Naive thymus-derived CD4-positive, alpha-beta T cell (primary cell): ENCODE data around the gene TTLL1. TPM values are rescaled to one million over a fixed set of nuclear protein-coding genes. Genes with fewer than 3 reads are reported as not detected.
A peak's percentile ranks its signal among the peaks of the same experiment; 100 is the strongest.

Source experiments
- ATAC-seq: fragments of 150-1000 bp; cut with Tn5 transposase; 2 replicates; pipeline ENCODE4 v1.10.0; 2021; ENCODE audit warnings: mild to moderate bottlenecking, moderate library complexity
- CTCF ChIA-PET: fragments of 350-600 bp; sonication (Branson Sonifier 250); formaldehyde crosslinking; loops from one replicate; lab custom pipeline; 2021; ENCODE audit warnings: antibody characterized with exemption; lab: Charles Lee
- POLR2A ChIA-PET: fragments of 350-600 bp; sonication (Branson Sonifier 250); formaldehyde crosslinking; loops from one replicate; lab custom pipeline; 2021; ENCODE audit warnings: antibody characterized with exemption, inconsistent platforms; lab: Charles Lee
- DNase-seq, 9 donors: peaks; one replicate each; pipeline versions ENCODE4 v3.0.0 to v3.0.0-alpha.2; 2020 to 2022; ENCODE audit warnings: mixed read lengths in 1 of 9
- H3K27ac ChIP-seq: one replicate; pipeline ENCODE4 v1.7.0; 2013; ENCODE audit warnings: mild to moderate bottlenecking, low read depth, low read length, moderate library complexity
- H3K27me3 ChIP-seq, 2 donors: one replicate each; pipeline ENCODE4 v1.7.0; 2013; ENCODE audit warnings: low read length in 2 of 2, mild to moderate bottlenecking in 2 of 2, moderate library complexity in 2 of 2; ENCODE audit not compliant: control insufficient read depth in 2 of 2, insufficient read depth in 2 of 2
- H3K36me3 ChIP-seq, 3 experiments: 1 replicate in 2 of 3; 2 replicates in 1 of 3; pipeline ENCODE4 v1.7.0; 2013; ENCODE audit warnings: low read length in 3 of 3, mild to moderate bottlenecking in 3 of 3, moderate library complexity in 1 of 3; ENCODE audit not compliant: insufficient read depth in 3 of 3, control insufficient read depth in 2 of 3
- H3K4me1 ChIP-seq, 2 donors: one replicate each; pipeline ENCODE4 v1.7.0; 2013; ENCODE audit warnings: low read length in 2 of 2, mild to moderate bottlenecking in 2 of 2, moderate library complexity in 1 of 2; ENCODE audit not compliant: control insufficient read depth in 2 of 2, insufficient read depth in 2 of 2
- H3K4me3 ChIP-seq: 2 replicates; pipeline ENCODE4 v1.7.0; 2013; ENCODE audit warnings: mild to moderate bottlenecking, low read length
- H3K9me3 ChIP-seq, 3 experiments: 1 replicate in 2 of 3; 2 replicates in 1 of 3; pipeline ENCODE4 v1.7.0; 2013; ENCODE audit warnings: low read length in 3 of 3; ENCODE audit not compliant: control insufficient read depth in 2 of 3
- H3K27ac Mint-ChIP-seq, 9 donors: one replicate each; pipeline ENCODE4 v1.8.0; 2020 to 2022; ENCODE audit warnings: mixed read lengths in 9 of 9, mild to moderate bottlenecking in 8 of 9, moderate library complexity in 5 of 9, inconsistent platforms in 2 of 9
- H3K27me3 Mint-ChIP-seq, 5 donors: one replicate each; pipeline ENCODE4 v1.8.0; 2021 to 2022; ENCODE audit warnings: mixed read lengths in 5 of 5, mild to moderate bottlenecking in 1 of 5
- H3K36me3 Mint-ChIP-seq, 5 donors: one replicate each; pipeline ENCODE4 v1.8.0; 2020 to 2022; ENCODE audit warnings: mixed read lengths in 5 of 5, mild to moderate bottlenecking in 3 of 5, inconsistent platforms in 1 of 5
- H3K4me1 Mint-ChIP-seq, 7 donors: one replicate each; pipeline ENCODE4 v1.8.0; 2020 to 2022; ENCODE audit warnings: mixed read lengths in 7 of 7, mild to moderate bottlenecking in 3 of 7, inconsistent platforms in 1 of 7
- H3K4me3 Mint-ChIP-seq, 10 donors: one replicate each; pipeline ENCODE4 v1.8.0; 2020 to 2022; ENCODE audit warnings: mild to moderate bottlenecking in 10 of 10, mixed read lengths in 10 of 10, moderate library complexity in 6 of 10, inconsistent platforms in 2 of 10
- H3K9me3 Mint-ChIP-seq, 11 donors: one replicate each; pipeline ENCODE4 v1.8.0; 2020 to 2022; ENCODE audit warnings: mixed read lengths in 11 of 11, mild to moderate bottlenecking in 4 of 11, inconsistent platforms in 1 of 11, moderate library complexity in 1 of 11
- intact Hi-C, 2 donors: fragments of 100-400 bp; cut with micrococcal nuclease; formaldehyde crosslinking; loops; one replicate each; pipeline ENCODE4 v1.15.1; 2023
- polyA plus RNA-seq, 2 donors: library from polyadenylated mRNA; unstranded; fragments of 300-500 nt; fragmentation: Illumina TruSeq; gene quantifications; one replicate each; pipeline ENCODE4 v1.2.3, GENCODE V29; 2021
- total RNA-seq, 6 experiments: library from RNA in 5 of 6; stranded (reverse) in 5 of 6; gene quantifications; 1 replicate in 5 of 6; 2 replicates in 1 of 6; pipeline ENCODE4 v1.2.3 and lab custom pipeline; 2021 to 2026

TTLL1 gene
- total and polyA plus RNA-seq, 7 experiments from 2014 or later = 4.6 to 16.1 (median 7.7) TPM

DNA sequence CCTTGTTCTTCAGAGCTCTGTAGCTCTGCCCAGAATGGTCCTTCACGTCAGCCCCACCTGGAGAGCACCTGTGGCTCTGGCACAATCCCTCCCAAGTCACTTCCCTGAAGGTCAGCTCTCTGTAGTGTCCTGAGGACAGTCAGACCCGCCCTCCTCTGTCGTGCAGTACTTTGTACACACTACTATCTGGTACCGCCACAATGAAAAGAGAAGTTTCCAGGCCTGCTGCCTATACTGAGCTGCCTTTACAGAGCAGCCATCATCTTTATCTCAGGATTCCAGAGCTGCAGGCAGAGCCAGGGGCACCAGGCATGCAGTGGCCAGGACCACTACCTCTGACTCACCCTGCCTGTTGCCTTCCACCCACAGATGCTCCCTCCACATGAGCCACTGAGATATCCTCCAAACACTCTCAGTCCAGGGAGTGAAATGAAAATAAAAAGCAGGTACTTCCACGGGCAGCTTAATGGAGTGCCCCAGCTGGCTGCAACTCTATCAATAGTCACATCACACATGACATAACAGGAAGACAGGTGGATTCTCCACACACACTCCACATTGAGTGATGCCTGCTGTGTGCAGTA is 81.6 kb downstream of the TTLL1 start:
- peak overlapping the region in 6 of 9 donors; percentile 10 to 89 (median 52) for H3K27ac Mint-ChIP-seq
- POLR2A ChIA-PET = interaction anchor here (0.6 kb wide), 1 partner anchor 242 kb away, joined by 3 read pairs; no protein-coding TSS in a partner anchor
- no peak overlapping the region for H3K4me3 ChIP-seq
- H3K4me1 Mint-ChIP-seq = peaks cover 34 to 85% (median 79%) of the 10 kb centered on the region in 7 donors
- H3K27me3 Mint-ChIP-seq = no peaks in the 10 kb centered on the region
- intact Hi-C loops = no loop called here
- ATAC-seq (no peak), DNase-seq (no peak)
- no peaks in the 10 kb centered on the region for H3K36me3 ChIP-seq
- peak overlapping the region in 1 of 10 donors; percentile 16 for H3K4me3 Mint-ChIP-seq
- no peaks in the 10 kb centered on the region for H3K9me3 Mint-ChIP-seq
- no peaks in the 10 kb centered on the region for H3K4me1 ChIP-seq
- CTCF ChIA-PET = interaction anchor here (0.7 to 1.0 kb wide), 2 partner anchors 140 to 153 kb away, joined by 4 to 6 read pairs; no protein-coding TSS in a partner anchor
- H3K27ac ChIP-seq = peak overlapping the region; percentile 21
- H3K36me3 Mint-ChIP-seq = peaks cover 0 to 3% (median 0%) of the 10 kb centered on the region in 5 donors
- H3K9me3 ChIP-seq = no peaks in the 10 kb centered on the region
- H3K27me3 ChIP-seq = no peaks in the 10 kb centered on the region

- peaks cover 43 to 90% (median 84%) of the 10 kb centered on the region in 7 donors for H3K4me1 Mint-ChIP-seq
- H3K36me3 Mint-ChIP-seq = peaks cover 0 to 3% (median 0%) of the 10 kb centered on the region in 5 donors
- no peak for ATAC-seq
- Histone ChIP-seq H3K4me1 (peaks cover 1 to 8% of the 10 kb centered on the region in 2 donors), H3K9me3 (no peaks in the 10 kb centered on the region), H3K4me3 (no peak overlapping the region), H3K27me3 (no peaks in the 10 kb centered on the region), H3K36me3 (no peaks in the 10 kb centered on the region), H3K27ac (no peak overlapping the region)
- H3K9me3 Mint-ChIP-seq = no peaks in the 10 kb centered on the region
- no peak for DNase-seq
- peak overlapping the region in 1 of 10 donors; percentile 22 for H3K4me3 Mint-ChIP-seq
- H3K27me3 Mint-ChIP-seq = no peaks in the 10 kb centered on the region
- H3K27ac Mint-ChIP-seq = peak overlapping the region in 3 of 9 donors; percentile 28 to 52 (median 31)
- ChIA-PET POLR2A (no interaction called here), CTCF (no interaction called here)
- intact Hi-C loops = no loop called here
These were observed 82.4 kb downstream of the TTLL1 start for GRCh38 chr22:43006753-43007152.

GRCh38 chr22:43006016-43006505 is 83.1 kb downstream of the TTLL1 start:
- Histone ChIP-seq H3K36me3 (no peaks in the 10 kb centered on the region), H3K4me3 (no peak overlapping the region), H3K27ac (no peak overlapping the region), H3K4me1 (peaks cover 5 to 14% of the 10 kb centered on the region in 2 donors), H3K9me3 (no peaks in the 10 kb centered on the region), H3K27me3 (no peaks in the 10 kb centered on the region)
- peak overlapping the region in 2 of 9 donors; percentile 54 to 77 for H3K27ac Mint-ChIP-seq
- no peaks in the 10 kb centered on the region for H3K9me3 Mint-ChIP-seq
- H3K4me3 Mint-ChIP-seq = peak overlapping the region in 1 of 10 donors; percentile 34
- peaks cover 50 to 92% (median 85%) of the 10 kb centered on the region in 7 donors for H3K4me1 Mint-ChIP-seq
- no peaks in the 10 kb centered on the region for H3K27me3 Mint-ChIP-seq
- peaks cover 0 to 3% (median 0%) of the 10 kb centered on the region in 5 donors for H3K36me3 Mint-ChIP-seq
- ATAC-seq (no peak), DNase-seq (no peak)
- CTCF ChIA-PET = no interaction called here
- intact Hi-C loops = no loop called here
- POLR2A ChIA-PET = no interaction called here

DNA sequence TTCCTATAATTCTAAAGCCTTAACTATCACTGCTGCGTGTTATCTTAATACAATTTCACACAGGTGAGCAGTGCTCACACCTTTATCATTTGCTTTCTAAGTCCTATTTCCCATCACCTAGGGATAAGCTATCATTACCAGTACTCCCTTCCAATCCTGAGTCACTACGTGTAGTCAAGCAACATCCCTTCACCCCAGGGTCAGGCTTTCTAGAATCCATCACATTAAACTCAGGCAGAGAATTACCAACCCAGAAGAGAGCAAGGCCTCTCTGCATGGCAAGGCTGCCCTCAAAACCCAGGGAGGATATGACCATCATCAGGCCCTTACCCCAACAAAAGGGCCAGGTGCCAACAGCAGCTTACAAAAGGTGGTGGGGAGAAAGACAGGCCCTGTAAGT is 84.1 kb downstream of the TTLL1 start:
- Histone ChIP-seq H3K4me1 (peaks cover 5 to 17% of the 10 kb centered on the region in 2 donors), H3K27ac (no peak overlapping the region), H3K4me3 (no peak overlapping the region), H3K27me3 (no peaks in the 10 kb centered on the region), H3K9me3 (no peaks in the 10 kb centered on the region), H3K36me3 (no peaks in the 10 kb centered on the region)
- DNase-seq = no peak
- H3K4me1 Mint-ChIP-seq = peaks cover 55 to 92% (median 87%) of the 10 kb centered on the region in 7 donors
- no peak for ATAC-seq
- H3K4me3 Mint-ChIP-seq = peak overlapping the region in 2 of 10 donors; percentile 34 to 39
- H3K9me3 Mint-ChIP-seq = no peaks in the 10 kb centered on the region
- intact Hi-C loops = no loop called here
- peaks cover 0 to 3% (median 0%) of the 10 kb centered on the region in 5 donors for H3K36me3 Mint-ChIP-seq
- H3K27ac Mint-ChIP-seq = peak overlapping the region in 4 of 9 donors; percentile 27 to 69 (median 33)
- H3K27me3 Mint-ChIP-seq = no peaks in the 10 kb centered on the region
- ChIA-PET CTCF (no interaction called here), POLR2A (interaction anchor here (3.5 kb wide), 1 partner anchor 9 kb away, joined by 17 read pairs; the partner anchor contains the start of gene PACSIN2)

GRCh38 chr22:43004362-43005035 is 84.7 kb downstream of the TTLL1 start:
- Mint-ChIP-seq H3K27me3 (no peaks in the 10 kb centered on the region), H3K4me1 (peaks cover 56 to 93% (median 89%) of the 10 kb centered on the region in 7 donors), H3K4me3 (peak overlapping the region in 2 of 10 donors; percentile 6 to 34), H3K9me3 (no peaks in the 10 kb centered on the region), H3K36me3 (peaks cover 0 to 3% (median 0%) of the 10 kb centered on the region in 5 donors), H3K27ac (peak overlapping the region in 3 of 9 donors; percentile 26 to 38 (median 29))
- intact Hi-C loops = no loop called here
- Histone ChIP-seq H3K27me3 (no peaks in the 10 kb centered on the region), H3K4me3 (no peak overlapping the region), H3K27ac (no peak overlapping the region), H3K36me3 (no peaks in the 10 kb centered on the region), H3K9me3 (no peaks in the 10 kb centered on the region), H3K4me1 (peaks cover 5 to 17% of the 10 kb centered on the region in 2 donors)
- DNase-seq (no peak), ATAC-seq (peak; percentile 30)
- CTCF ChIA-PET = interaction anchor here (0.6 kb wide), 1 partner anchor 8 kb away, joined by 3 read pairs; no protein-coding TSS in a partner anchor
- POLR2A ChIA-PET = interaction anchor here (3.5 kb wide), 1 partner anchor 10 kb away, joined by 17 read pairs; the partner anchor contains the start of gene PACSIN2

GRCh38 chr22:43002202-43002586 is 87.0 kb downstream of the TTLL1 start:
- Histone ChIP-seq H3K4me1 (peaks cover 5 to 17% of the 10 kb centered on the region in 2 donors), H3K36me3 (no peaks in the 10 kb centered on the region), H3K27me3 (no peaks in the 10 kb centered on the region), H3K27ac (no peak overlapping the region), H3K4me3 (no peak overlapping the region), H3K9me3 (no peaks in the 10 kb centered on the region)
- ChIA-PET CTCF (interaction anchor here (0.7 kb wide), 1 partner anchor 47 kb away, joined by 3 read pairs; no protein-coding TSS in a partner anchor), POLR2A (interaction anchor here (3.5 kb wide), 1 partner anchor 12 kb away, joined by 17 read pairs; the partner anchor contains the start of gene PACSIN2)
- intact Hi-C loops = no loop called here
- no peaks in the 10 kb centered on the region for H3K27me3 Mint-ChIP-seq
- ATAC-seq (no peak), DNase-seq (no peak)
- peaks cover 62 to 95% (median 92%) of the 10 kb centered on the region in 7 donors for H3K4me1 Mint-ChIP-seq
- peak overlapping the region in 7 of 10 donors; percentile 32 to 53 (median 40) for H3K4me3 Mint-ChIP-seq
- H3K36me3 Mint-ChIP-seq = peaks cover 0 to 5% (median 3%) of the 10 kb centered on the region in 5 donors
- peak overlapping the region in 7 of 9 donors; percentile 6 to 85 (median 50) for H3K27ac Mint-ChIP-seq
- no peaks in the 10 kb centered on the region for H3K9me3 Mint-ChIP-seq
